ENCODE measurements around the gene PHF19.

The PHF19 gene

GRCh38 chr9:120854596-120855327 is 22.2 kb downstream of the PHF19 start:
- TF ChIP-seq CTCF (IDR thresholded peaks at IDR 0.05; ENCODE audit: insufficient read depth, low read length, missing control alignments): no peak
- no peak overlapping the region for H3K4me3 ChIP-seq (ENCODE audit: low read depth, low read length)
- ChIA-PET CTCF (interaction anchor here (1.3 to 2.1 kb wide), 2 partner anchors 14 to 99 kb away, joined by 4 to 7 read pairs; no protein-coding TSS in a partner anchor), POLR2A (no interaction called here)
- no peak for DNase-seq (ENCODE audit: low read depth, low spot score)

GRCh38 chr9:120853198-120853597 is 23.8 kb downstream of the PHF19 start:
- TF ChIP-seq CTCF (IDR thresholded peaks at IDR 0.05; ENCODE audit: insufficient read depth, low read length, missing control alignments): no peak
- no peak overlapping the region for H3K4me3 ChIP-seq (ENCODE audit: low read depth, low read length)
- ChIA-PET CTCF (interaction anchor here (2.1 kb wide), 1 partner anchor 16 kb away, joined by 7 read pairs; no protein-coding TSS in a partner anchor), POLR2A (interaction anchor here (0.6 kb wide), 1 partner anchor 13 kb away, joined by 3 read pairs; no protein-coding TSS in a partner anchor)
- DNase-seq (ENCODE audit: low read depth, low spot score): no peak

DNA sequence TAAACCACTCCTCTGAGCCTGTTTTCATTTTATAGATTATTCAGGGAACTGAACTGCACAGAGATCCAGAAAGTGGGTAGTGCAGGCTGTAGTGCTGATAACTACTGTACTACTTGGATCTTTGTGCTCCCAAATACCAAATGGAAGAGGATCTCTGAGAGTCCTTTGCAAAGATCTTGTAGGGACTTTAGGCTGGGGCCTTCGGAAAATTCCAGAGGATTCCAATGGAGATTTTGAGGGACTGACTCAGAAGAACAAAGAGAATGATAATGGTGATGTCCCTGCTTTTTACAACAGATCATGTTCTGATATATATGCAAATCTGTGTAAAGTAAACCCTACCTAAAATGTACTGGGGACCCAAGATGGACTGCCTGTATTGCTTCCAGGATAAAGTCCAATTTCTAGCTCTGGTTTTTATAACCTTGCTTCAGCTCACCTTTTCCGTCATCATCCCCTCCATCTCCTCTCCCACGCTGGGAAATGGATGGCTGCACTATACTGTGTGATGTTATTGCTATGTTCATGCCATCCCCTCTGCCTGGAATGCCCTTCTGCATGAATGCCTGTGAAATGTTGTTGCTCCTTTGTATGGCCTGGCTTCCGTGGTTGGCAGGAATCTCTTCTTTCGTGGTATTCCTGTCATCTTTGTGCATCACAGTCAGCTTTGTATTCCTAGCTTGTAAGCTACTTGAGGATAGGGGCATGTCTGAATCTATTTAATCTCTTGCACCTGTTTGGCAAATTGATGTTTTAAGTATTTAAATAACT is 24.6 kb downstream of the PHF19 start:
- CTCF ChIA-PET: interaction anchor here (2.1 kb wide), 1 partner anchor 17 kb away, joined by 7 read pairs; no protein-coding TSS in a partner anchor
- DNase-seq (ENCODE audit: low read depth, low spot score): no peak
- no peak overlapping the region for H3K4me3 ChIP-seq (ENCODE audit: low read depth, low read length)
- no peak for TF ChIP-seq CTCF (IDR thresholded peaks at IDR 0.05; ENCODE audit: insufficient read depth, low read length, missing control alignments)
- POLR2A ChIA-PET: interaction anchor here (0.6 kb wide), 1 partner anchor 12 kb away, joined by 3 read pairs; no protein-coding TSS in a partner anchor

DNA sequence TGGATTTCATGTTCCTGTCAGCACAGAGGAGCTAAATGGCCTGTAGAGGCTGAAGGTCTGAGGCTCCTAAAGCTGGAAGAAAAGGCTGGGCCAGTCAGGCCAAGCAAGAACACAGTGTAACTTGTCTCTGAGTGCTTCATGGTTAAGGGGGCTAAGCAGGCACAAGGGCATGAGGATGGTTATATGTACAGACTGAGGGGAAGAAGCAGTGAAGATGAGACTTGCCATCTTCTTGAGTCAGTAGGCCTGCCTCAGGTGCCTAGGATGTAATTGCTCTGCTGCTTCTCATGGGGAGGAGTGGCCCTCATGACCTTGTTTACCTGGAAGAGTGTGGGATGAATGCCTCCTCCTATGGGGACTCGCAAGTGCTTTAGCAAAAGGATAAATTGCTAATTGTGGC is 25.5 kb downstream of the PHF19 start:
- ChIA-PET CTCF (no interaction called here), POLR2A (interaction anchor here (0.7 kb wide), 1 partner anchor 39 kb away, joined by 3 read pairs; no protein-coding TSS in a partner anchor)
- no peak for TF ChIP-seq CTCF (IDR thresholded peaks at IDR 0.05; ENCODE audit: insufficient read depth, low read length, missing control alignments)
- H3K4me3 ChIP-seq (ENCODE audit: low read depth, low read length): no peak overlapping the region
- DNase-seq (ENCODE audit: low read depth, low spot score): no peak

DNA sequence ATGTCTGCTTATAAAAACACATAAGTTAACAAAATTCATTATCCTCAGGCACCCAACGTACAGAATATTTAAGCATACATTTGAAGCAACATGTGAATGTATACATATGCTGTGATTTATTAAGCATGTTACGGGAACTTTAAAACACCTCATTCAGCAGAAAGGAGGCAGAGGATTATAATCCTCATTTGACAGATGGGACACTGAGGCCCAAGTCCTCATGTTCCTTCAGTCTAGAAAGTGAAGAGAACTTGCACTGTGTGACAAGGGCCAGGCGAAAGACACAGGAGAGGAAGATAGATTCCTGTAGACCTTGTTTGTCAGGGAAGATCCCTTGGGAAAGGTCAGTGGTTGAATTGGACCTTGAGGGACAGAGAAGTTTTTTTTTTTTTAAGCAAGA is 26.7 kb downstream of the PHF19 start:
- ChIA-PET CTCF (no interaction called here), POLR2A (no interaction called here)
- H3K4me3 ChIP-seq (ENCODE audit: low read depth, low read length): no peak overlapping the region
- no peak for TF ChIP-seq CTCF (IDR thresholded peaks at IDR 0.05; ENCODE audit: insufficient read depth, low read length, missing control alignments)
- DNase-seq (ENCODE audit: low read depth, low spot score): no peak

- TF ChIP-seq CTCF (IDR thresholded peaks at IDR 0.05; ENCODE audit: insufficient read depth, low read length, missing control alignments): no peak
- ChIA-PET CTCF (interaction anchor here (1.0 kb wide), 1 partner anchor 214 kb away, joined by 3 read pairs; no protein-coding TSS in a partner anchor), POLR2A (no interaction called here)
- H3K4me3 ChIP-seq (ENCODE audit: low read depth, low read length): no peak overlapping the region
- no peak for DNase-seq (ENCODE audit: low read depth, low spot score)
Observed at GRCh38 chr9:120846906-120847305, 30.1 kb downstream of the PHF19 start.

Data from AG04449 (cell line).